Activated effector memory CD4-positive, alpha-beta T cell treated with Interleukin-2 at 50 U/mL for 16 hours (primary cell): ENCODE results near the gene OR52E5.

Source experiments
- DNase-seq: peaks from one replicate; pipeline ENCODE4 v3.0.0-alpha.2; 2020

The OR52E5 gene

DNA sequence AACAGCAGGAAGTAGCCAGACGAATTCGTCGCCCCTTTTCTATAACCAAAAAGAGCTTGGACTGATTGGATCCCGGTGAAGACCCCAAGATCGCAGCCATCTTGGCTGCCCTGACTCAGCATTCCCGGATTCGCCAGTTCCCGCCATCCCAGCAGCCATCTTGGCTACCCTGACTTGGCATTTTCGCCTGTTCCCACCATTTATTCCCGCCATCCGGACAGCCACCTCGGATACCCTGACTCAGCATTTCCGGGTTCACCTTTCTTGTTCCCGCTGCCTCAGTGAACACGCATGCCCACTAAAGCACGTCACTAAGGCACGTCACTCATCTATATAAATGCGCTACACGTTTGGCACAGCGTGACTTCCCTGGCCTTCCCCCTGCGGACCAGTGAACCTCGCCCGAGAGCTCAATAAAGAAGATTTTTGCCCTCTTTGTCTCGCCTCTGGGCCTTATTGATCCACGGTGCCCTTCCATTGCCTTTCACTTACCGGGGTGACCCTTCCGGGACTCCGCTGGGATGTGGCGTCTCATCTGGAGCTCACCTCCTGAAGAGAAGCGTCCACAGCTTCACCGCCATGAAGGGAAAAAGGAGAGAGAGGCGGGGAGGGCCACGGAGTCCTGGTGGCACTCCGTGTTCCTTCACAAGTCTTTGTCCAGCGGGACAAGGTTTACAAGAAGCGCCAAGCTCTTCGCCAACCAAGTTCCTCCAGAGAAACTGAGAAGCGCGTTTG lies 45.0 kb downstream of the OR52E5 start:
- no peak for DNase-seq

DNA sequence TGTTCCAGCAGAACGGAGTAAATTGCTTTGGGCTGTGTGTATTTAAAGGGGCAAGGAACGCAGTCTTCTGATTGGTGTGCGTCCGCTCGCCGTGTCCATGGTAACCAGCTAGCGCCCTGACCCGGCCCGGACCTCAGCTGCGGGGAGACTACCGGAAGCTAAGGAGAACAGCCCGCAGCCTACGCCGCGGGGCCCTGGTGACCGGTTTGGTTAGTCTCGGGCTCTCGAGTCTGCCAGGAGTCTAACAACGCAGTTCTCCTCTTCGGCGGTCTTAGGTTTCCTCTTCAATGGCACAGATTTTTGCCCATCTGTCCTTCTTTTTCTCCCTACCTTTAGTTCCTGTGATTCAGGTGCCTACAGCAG lies 45.6 kb downstream of the OR52E5 start:
- no peak for DNase-seq

DNA sequence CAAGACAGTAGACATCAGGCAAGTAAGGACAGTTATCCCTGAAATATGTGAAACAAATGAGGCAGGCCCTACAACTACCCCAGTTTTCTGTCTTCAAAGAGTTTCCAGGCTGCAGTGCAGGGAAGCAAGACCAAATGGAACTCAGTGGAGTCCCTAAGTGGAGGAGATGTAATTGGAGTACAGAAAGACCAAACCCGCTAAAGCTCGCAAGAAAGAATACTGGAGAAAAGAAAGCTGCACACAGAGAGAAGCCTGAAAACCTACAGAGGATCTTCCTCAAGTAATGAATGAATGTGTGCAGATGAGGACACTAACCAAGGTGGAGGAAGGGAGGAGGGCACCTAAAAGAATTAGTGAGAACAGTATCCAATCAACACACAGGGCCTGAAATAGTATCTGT lies 47.7 kb downstream of the OR52E5 start:
- no peak for DNase-seq

DNA sequence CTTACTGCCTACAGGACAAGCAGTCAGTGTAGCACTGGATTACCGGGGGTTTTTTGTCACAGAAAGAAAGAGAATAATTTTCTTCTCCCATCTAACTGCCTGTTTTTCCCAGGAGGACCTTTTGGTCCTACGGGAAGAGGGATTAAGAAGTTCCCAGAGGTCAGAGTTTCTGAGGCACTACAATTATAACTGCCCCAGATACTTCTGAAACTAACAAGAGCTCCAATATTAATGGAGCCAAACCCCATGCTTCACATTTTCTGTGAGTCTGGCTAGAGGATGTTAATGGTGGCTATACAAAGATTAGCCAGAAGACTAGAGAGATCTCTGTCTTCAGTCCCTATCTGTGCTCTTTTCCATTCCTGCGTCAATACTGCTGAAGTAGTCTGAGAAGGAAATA lies 48.9 kb downstream of the OR52E5 start, which contains the start of gene OR56A3:
Gene OR56A3 (plus strand): TSS at position 301 of the 400 bp plus-strand sequence. CDS start 5,096 bp downstream, outside the sequence.
- DNase-seq, result no peak
